ENCODE results near the gene SPTLC2.
A peak's percentile ranks its signal among the peaks of the same experiment; 100 is the strongest.

Gene SPTLC2

DNA sequence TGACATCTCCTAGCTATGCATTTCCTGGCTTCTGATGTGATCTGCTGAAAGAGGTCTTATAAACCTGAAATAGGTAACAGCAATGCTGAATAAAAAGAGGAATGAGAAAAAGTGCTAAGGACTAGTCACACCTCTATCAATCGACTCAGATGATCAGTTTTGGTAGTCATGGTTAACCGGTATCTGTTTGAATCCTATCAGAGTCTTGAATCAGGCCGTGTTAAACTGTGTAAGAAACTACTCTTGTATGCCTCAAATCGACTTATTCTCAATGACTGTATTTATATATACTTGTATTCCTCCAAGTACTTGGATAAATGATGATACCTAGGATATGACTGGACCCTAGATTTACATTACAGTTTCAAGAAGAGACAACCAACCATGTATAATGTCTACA, 107.1 kb downstream of the SPTLC2 start:
- FAIRE-seq (no peak), DNase-seq (ENCODE audit: low spot score) (no peak)

DNA sequence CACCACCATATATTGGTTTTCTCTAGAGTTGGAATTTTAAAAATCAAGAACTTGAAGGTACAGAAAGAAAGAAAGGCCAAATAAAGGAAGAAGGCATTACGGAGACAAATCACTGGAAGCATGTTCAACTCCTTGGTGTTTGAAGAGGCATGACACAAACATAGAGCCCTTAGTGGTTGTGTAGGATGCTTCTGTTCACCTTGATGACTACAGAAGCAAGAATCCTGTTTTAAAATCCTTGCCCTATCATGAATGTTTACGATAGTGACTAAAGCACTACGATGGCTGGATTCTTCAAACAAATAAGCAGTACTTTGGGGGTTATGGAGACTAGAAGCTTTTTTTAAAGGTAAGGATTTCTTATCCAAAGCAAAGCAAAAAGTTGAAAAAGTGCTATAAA, 107.6 kb downstream of the SPTLC2 start:
- FAIRE-seq, result no peak
- DNase-seq (ENCODE audit: low spot score), result no peak

DNA sequence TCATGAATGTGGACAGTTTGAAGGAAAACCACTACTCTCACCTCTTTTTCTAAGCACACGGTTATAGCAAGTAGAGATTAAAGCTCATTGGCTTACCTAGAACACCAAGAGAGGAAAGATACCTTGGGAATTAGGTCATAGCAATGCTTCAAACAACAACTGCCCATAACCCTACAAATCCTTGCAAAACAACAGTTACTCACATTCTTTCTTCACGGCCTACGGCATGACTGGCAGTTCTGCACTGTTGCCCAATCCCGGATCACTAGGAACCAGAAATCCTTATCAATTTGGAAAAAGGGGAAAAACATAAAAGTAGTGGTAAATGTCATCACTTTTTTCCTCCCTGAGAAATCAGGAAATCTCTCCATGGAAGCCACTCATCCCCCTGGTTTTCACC, 108.2 kb downstream of the SPTLC2 start:
- FAIRE-seq, result no peak
- DNase-seq (ENCODE audit: low spot score), result no peak

DNA sequence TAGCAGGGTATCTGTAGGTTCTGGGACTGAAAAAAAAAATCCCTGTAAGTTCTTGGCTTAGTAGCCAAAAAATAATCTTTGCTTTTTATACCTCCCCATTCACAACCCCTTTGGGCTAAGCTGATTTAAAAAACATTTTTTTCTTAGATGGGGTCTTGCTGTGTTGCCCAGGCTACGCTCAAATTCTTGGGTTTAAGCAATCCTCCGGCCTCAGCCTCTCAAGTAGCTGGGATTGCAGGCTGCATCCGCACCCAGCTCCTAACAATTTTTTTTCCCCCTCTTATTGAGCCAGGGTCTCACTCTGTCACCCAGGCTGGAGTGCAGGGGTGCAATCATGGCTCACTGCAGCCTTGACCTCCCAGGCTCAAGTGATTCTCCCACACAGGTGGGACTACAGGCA, 108.7 kb downstream of the SPTLC2 start:
- no peak for FAIRE-seq
- DNase-seq (ENCODE audit: low spot score), result no peak

DNA sequence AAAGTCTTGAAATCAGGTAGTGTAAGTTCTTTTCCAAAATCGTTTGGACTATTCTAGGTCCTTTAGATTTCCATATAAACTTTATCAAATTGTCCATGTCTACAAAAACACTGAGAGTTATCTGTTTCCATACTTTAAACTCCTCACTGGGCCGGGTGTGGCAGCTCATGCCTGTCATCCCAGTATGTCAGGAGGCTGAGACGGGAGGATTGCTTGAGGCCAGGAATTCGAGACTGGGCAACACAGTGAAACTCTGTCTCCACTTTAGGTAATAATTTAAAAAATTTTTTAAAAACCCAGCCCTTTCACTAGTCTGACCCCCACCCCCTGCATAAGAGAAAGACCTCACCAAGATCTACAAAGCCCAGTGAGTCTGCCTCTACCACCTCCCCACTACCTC, 111.4 kb downstream of the SPTLC2 start:
- no peak for DNase-seq (ENCODE audit: low spot score)
- no peak for FAIRE-seq

DNA sequence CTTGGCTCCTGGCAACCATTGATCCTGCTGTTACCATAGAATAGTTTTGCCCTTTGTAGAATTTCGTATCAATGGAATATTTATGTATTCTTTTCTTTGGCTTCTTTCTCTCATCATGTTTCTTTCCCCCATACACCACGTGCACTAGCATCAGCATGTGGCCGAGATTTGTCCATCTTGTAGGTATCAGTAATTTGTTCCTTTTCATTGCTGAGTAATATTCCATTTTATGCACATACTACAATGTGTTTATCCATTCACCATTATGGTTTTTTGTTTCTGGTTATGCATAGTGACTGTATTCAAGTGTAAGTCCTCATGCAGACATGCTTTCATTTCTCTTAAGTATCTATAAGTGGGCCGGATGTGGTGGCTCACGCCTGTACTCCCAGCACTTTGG, 113.3 kb downstream of the SPTLC2 start:
- no peak for FAIRE-seq

DNA sequence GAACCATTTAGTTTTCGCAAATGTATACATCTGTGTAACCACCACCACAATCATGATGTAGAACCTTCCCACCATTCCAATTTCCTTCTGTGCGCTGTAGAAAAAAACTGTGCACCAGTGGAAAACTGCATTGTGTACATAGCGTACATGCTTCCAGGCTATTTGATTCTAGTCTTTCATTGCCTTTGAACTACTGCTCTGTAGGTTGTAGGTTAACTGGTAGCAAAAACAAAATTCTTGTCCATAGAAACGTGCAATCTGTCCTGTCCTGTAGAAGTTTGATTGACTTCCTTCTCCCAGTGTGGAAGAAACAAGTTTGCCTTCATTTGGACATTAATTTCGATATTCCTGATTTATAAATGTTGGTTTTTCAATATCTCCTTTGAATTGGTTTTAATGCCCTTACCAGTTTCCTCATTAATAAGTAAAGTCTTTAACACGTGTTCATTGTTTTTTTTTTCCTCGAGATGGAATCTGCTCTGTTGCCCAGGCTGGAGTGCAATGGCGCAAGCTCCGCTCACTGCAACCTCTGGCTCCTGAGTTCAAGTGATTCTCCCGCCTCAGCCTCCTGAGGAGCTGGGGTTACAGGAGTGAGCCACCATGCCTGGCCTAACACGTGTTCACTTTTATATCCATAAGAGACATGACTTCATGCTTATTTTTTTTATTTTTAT, 114.2 kb downstream of the SPTLC2 start:
- FAIRE-seq (no peak), DNase-seq (ENCODE audit: low spot score) (no peak)

More for the DNA sequence above, 113.3 kb downstream of the SPTLC2 start:
- no peak for DNase-seq (ENCODE audit: low spot score)

DNA sequence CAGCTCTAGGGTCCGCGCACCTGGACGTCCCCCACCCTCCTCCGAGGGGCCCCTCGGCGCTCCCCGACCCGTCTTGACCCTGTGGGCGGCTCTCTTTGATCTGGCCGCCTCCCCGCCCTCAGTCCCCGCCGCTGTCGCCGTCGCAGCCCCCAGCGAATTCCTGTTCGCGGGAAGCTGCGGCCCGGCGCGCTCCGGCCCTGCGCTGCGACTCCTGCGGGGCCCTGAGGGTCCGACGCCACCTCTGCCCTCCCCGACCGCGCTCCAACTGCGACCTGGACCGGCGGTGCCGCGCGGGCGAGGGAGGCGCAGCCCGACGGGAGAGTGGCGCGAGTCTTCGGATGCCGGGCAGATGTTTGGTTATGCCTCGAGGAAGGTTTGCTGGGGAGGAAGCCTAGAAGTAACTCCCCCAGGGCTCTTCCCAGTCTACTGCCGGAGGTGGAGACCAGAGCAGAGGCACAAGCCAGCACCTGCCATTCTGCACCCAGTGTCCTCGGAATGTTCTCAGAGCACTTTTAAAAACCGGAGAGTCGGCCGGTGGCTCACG, 117.4 kb downstream of the SPTLC2 start:
- FAIRE-seq, result no peak
- DNase-seq (ENCODE audit: low spot score), result no peak

DNA sequence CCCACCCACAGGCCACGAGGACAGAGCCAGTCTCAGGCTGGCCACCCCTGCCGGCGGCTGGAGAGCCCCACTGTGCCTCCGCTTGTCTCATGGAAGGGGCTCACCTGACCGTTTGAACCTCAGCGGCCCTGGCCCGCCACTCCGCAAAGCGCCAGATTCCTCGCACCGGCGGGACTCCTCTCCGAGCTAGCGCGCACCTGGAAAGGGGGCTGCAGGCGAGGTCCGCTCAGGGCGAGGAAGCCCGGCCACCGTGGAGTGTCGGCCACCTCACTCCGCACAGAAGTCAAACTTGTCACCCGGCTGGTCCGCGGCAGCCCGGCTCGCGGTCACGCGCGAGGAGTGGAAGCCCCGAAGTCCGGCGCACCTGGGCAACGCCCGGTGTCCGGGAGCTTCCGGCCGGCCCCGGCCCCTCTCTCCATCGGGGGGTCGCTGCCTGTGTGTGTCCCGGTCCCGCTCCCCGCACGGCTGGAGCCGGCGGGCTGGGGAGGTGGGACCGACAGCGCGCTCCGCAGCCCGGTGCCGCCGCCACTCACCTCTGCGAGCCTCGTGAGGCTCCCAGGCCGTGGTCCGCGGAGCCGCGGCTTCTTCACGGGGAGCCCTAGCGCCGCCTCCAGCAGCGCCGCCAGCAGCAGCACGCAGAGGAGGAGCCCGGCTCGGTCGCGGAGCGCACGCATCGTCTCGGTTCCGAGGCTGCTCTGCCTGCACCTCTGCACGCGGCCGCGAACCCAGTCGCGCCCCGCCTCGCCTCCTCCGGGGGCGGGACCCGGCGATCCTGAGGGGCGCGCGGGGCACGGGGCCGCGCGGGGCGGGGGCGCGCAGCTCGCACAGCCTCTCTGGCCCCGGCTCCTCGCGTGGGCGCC, 118.1 kb downstream of the SPTLC2 start, which contains the start of gene ISM2:
Gene ISM2, minus strand, starts transcription at position 697 of the 860 bp plus-strand sequence. Its CDS starts 23 bp downstream, at position 674.
- FAIRE-seq (peak; percentile 63), DNase-seq (ENCODE audit: low spot score) (peak; percentile 77)

DNA sequence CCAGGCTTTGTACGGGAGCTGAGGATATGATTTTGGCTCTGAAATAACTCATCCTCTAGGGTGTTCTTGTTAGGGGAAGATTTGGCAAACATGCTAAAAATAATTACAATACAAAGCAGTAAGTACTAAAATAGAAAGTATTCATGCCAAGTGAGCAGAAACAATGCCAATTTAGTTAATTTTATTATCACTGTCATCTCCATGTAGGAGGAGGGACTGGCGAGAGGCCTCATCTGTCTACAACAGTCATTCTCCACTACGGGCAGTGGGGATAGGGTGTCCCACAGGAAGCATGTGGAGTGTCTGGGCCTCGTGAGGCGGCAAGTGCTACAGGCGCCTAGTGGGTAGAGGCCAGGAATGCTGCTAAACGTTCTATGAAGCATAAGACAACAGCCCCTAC, 121.1 kb downstream of the SPTLC2 start:
- FAIRE-seq, result peak; percentile 20

DNA sequence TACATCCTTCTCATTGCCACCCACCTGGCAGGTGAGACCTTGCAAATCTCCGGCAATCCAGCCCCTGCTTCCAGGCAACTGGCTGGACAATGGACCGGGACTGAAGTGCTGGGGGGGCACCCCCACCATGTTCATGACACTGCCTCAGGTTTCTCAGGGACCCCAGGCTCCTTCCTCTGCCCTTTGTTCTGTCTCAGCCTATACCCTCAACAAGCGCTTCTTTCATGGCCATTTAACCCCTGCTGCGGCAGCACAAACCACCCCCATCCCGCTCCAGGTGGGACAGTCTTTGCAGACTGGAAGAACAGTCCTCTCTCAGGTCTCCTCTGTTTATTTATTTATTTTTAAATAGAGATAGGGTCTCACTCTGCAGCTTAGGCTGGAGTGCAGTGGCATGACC, 125.4 kb downstream of the SPTLC2 start:
- FAIRE-seq (no peak), DNase-seq (ENCODE audit: low spot score) (no peak)

More for the DNA sequence above, 121.1 kb downstream of the SPTLC2 start:
- DNase-seq (ENCODE audit: low spot score), result no peak

DNA sequence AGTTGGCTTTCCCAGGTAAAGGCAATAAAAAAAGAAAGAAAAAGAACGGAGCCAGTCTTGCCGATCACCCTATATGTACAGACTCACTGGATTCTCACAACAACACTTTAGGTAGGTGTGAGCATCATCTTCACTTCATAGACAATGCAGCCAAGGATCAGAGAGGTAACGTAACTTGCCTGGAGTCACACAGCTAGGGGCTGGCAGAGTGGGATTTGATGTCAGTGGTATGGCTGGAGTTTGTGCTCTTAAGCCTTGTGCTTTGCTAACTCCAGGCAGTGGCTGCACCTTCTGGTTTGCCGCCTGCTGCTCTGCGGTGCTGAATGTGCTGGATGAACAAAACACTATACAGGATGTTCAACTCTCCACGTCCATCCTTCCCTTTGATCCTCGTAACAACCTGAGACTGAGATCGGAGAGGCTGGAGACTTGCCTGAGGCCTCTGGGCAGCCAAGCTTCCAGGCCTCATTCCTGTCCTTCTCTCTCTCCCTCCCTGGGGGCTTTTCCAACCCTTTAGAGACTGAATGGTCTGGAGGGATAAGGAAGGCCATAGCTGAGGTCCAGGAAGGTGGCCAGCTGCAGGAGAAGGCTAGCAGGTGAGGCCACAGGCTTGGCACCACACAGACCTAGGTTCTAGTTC, 126.0 kb downstream of the SPTLC2 start:
- no peak for FAIRE-seq
- DNase-seq (ENCODE audit: low spot score), result no peak

DNA sequence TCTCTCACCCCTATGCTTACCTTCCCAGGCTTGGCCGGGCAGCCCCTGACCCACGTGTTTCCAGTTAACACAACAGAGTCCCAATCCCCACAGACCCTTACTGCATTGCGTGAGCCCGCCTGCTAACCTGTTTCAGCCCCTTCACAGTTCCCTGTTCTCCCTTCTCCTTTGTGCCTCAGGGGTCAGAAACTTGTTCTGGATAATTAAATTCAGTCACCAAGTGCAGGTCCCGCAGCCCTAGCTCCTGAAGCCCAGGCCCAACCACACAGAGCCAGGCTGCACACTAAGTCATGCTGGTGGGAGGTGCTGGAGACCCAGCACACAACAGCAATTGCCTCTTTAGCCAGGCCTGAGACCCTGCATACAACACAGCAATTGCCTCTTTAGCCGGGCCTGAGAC, 127.4 kb downstream of the SPTLC2 start:
- DNase-seq (ENCODE audit: low spot score) (no peak), FAIRE-seq (no peak)

DNA sequence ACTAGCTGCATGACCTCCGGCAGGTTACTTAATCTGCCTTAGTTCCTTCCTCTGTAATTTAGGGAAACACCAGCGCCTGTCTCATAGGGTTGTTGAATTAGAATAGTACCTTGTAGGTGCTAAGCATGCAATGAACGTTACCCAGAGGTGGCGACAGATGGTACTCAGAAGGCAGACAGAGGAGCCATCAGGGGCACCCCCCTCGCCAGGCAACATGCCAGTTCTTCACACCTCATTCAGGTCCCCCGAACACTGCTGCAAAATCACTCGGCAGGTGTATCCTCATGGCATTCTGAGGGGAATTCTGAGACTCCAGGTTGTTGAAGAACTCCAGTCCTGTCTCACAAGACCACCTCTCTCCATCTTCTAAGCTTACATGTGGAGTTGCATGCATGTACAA, 127.9 kb downstream of the SPTLC2 start:
- FAIRE-seq, result no peak
- no peak for DNase-seq (ENCODE audit: low spot score)

DNA sequence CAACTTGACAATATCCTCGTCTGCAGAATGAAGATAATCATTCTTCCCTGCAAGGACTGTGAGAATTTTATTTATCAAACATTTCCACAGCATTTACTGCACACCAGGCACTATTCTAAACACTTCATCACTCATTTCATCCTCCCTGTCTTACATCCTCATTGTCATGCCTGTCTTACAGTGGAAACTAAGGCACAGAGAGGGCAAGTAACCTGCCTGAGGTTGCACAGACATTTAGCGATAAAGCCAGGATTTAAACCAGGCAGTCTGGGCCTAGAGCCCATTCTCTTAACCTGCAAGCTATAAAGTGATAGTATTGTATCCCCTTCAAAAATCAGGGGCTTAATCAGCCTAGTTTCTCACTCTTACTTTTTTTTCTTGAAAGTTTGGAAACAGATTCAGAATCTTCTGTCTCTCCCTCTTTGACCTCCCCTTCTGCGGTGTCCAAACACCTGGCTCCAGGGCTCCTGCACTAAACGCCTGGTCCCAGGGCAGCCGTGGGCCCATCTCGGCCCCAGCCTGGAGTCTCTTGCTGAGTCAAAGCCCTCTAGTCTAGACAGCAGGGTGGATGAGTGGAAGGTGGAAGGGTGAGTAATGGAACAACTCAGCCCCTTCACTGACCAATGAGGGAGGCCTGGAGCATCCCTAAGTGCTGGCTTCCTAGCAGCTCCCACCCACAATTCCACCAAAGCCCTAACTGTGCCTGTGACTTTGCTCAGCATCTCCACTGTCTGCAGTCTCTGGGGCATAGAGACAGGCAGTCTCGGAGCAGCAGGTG, 130.3 kb downstream of the SPTLC2 start:
- no peak for FAIRE-seq
- DNase-seq (ENCODE audit: low spot score), result no peak

DNA sequence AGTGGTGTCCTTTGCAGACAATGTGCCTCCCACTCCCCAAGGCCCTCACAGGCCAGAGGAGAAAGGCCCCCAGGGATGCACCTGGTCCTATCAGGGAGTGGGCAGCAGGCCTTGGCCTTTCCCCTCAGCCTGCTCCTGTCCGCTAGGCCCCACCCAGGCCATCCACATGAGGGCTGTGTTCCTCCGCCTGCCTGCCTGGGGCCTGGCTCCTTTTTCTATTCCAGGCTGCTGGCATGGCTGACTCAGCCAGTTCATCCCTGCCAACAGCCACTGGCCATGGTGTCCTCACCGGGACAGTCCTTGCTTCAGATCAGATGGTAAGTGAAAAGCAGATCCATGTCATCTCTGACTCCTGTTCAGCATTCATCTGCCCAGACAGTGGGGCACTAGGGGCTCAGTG, 131.2 kb downstream of the SPTLC2 start:
- DNase-seq (ENCODE audit: low spot score) (no peak), FAIRE-seq (no peak)

DNA sequence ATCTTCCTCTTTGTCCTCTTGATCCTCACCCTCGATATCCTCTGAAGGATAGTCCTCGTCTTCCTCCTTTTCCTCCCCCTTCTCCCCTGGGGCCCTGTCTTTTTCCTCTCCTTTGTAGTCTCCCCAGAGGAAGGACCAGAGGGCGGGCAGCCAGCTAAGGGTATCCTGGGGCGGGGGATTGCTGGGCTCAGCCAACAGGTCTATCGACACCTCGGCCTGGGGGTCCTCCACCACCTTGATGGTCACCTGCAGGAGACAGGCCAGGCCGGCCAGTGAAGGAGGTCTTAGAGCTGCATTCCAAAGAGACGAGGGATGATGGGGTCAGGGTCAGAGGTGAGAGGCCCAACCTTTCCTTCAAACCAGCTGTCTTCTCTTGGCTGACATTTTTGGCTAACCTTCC, 134.0 kb downstream of the SPTLC2 start:
- DNase-seq (ENCODE audit: low spot score), result no peak
- no peak for FAIRE-seq

DNA sequence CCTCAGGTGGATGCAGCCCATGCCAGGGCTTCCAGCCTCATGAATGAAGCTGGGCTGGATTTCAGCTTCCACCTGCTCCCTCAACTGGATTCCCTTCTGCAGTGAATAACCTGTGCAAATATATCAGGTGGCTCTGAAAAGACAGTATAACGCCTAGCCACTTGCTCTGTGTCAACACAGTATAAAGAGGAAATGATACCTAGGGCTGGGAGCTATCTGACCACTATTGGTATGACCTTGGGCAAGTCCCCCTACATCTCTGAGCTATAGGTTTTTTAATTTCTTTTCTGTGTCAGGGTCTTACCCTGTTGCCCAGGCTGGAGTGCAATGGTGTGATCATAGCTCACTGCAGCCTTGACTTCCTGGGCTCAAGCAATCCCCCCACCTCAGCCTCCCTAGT, 137.6 kb downstream of the SPTLC2 start:
- FAIRE-seq (no peak), DNase-seq (ENCODE audit: low spot score) (no peak)

DNA sequence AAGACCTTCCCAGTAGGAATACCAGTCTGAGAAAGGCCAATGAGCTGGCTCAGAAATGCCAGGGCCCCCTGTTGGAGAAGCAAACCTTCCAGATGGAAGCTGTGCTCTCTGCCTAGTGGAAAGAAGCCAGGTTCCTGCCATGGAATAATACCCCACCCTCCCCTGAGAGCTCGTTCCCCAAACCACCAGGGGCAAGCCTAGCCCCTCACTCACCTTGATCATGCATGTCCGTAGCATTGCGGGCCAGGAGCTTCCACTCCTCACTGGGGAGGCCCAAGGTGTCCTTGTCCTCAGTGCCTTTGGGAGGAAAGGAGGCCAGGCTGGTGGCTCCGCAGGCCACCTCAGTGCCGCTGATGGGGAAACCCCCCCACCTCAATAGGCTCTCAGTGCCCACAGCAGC, 138.4 kb downstream of the SPTLC2 start:
- no peak for DNase-seq (ENCODE audit: low spot score)
- no peak for FAIRE-seq

DNA sequence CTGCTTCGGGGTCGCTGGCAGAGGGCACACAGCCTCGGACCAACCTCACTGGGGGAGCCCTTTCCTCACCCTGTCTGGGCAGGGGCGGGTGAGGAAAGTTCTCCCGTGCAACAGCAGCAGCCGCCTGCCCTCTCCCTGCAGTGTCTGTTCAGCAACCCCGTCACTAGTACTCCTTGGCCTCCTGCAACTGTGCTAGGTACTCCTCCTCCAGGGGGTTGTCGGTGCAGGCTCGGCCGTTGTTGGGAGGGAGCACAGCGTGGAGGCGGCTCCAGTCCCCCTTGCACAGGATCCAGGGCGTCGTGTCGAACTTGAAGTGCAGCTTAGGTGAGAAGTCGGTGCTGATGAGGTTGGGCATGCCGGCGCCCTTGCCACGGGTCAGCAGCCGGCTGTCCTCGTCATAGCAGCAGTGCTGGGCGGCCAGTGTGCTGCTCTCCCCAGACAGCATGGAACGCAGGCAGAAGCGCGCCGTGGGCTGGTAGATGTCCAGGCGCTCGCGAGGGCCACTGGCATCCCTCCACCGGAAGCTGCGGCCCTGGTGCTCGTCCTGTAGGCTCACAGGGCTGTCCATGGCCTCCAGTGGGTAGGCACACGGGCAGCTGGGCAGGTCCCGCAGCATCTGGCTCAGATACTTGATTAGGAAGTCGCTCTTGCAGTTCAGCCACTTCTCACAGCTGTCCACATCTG, 140.9 kb downstream of the SPTLC2 start:
- no peak for FAIRE-seq
- DNase-seq (ENCODE audit: low spot score), result no peak
